GM04503 (cell line): Measurements from ENCODE around the gene ADAM12.
"Not testable (repeated sequence)": the region's sequence is repeated elsewhere in the genome, so short reads cannot be mapped to it uniquely, and the experiment has no call there.

ENCODE experiments used
- DNase-seq: peaks from one replicate; pipeline ENCODE4 v3.0.0-alpha.2; 2012; ENCODE audit warnings: low read depth

Gene ADAM12

DNA sequence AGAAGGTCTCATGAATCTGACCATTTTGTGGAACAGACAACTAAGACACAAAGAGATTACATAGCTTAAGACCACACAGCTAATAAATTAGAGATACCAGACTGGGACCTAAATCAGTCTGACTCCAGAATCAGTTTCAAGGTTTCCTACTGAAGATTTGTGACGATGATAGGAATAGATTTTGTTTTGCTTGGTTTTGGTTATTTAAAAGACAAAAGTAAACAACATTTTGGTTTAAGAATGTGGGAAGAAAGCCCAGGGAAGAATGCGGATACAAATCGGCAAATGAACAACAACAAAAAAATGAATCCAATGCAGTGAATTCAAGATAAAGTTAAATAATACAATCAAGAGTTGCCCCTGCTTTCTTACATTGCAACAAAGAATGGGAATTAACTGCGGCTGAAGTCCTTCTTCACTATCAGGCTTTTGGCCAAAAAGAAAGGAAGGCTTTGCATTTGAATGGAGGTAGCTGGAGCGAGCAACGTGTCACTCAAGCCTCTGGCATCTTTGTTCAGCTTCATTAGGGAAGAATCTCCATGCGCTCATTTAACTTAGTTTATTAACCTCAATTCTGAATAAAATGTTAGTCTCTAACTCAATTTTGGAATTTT is 210.8 kb downstream of the ADAM12 start:
- no peak for DNase-seq

GRCh38 chr10:126175641-126176262 is 212.5 kb downstream of the ADAM12 start:
- no peak for DNase-seq

DNA sequence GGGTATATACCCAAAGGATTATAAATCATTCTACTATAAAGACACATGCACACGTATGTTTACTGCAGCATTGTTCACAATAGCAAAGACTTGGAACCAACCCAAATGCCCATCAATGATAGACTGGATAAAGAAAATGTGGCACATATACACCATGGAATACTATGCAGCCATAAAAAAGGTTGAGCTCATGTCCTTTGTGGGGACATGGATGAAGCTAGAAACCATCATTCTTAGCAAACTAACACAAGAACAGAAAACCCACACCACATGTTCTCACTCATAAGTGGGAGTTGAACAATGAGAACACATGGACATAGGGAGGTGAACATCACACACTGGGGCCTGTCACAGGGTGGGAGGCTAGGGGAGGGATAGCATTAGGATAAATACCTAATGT is 215.5 kb downstream of the ADAM12 start:
- DNase-seq, result not testable (repeated sequence)

- DNase-seq, result peak; percentile 95
Observed at GRCh38 chr10:126171555-126171954, 216.7 kb downstream of the ADAM12 start.

- no peak for DNase-seq
Observed at GRCh38 chr10:126170776-126171175, 217.5 kb downstream of the ADAM12 start.

DNA sequence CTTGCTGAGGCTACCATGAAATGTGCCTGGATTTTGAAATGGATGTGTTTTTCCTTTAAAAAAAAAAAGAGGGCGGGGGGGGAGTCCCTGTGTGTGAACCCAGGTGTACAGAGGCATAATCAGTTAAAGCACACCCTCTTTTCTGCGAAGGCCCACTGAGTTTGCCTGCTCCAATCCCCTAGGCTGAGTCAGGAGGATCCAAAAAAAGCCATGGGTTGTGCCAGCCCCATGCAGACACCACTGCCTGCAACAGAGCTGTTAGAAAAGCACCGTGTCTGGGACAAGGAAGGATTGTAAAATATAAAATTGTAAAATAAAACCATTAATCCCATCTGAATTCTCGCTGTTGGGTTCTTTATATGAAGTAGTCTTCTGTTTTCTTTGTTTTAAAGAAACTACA is 217.9 kb downstream of the ADAM12 start:
- no peak for DNase-seq

GRCh38 chr10:126169899-126170298 is 218.4 kb downstream of the ADAM12 start:
- no peak for DNase-seq

- DNase-seq, result no peak
Observed at GRCh38 chr10:126166797-126167196, 221.5 kb downstream of the ADAM12 start.

DNA sequence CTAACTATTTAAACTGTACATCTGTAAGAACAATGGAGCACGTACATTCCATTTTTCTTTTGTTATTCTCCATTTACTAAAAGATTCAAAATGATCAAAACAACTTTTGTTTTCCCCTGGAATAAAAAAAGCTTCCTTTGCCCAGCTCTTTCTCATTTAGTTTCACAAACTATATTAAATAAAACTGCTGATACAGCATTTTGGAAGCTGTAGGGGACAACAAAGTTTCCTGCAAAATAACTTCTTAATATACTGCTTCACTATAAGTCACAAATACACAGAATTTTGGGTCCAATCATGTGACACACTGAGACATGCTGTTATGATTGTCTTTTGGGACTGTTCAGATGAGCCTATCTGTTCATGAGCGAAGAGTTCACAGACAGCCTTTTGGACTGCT is 222.4 kb downstream of the ADAM12 start:
- DNase-seq, result no peak

- DNase-seq, result no peak
Observed at GRCh38 chr10:126163506-126163905, 224.8 kb downstream of the ADAM12 start.

DNA sequence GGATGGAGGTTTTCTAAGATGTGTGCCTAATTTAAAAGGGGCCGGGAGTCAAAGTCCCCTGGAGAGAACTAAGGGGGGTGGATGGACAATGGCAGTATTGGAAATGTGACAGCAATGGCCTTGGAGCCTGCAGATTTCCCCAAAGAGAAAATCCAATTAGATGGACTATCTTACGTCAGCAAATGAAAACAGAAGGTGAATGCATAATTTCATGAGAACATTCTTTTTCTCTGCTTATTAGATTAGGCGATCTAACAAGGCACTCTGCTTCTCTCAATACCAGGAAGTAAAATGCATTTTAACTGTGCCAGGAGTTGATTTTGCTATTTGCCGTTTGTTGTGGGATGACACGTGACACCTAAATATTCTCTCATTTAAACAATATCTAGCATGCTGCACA is 226.6 kb downstream of the ADAM12 start:
- no peak for DNase-seq

GRCh38 chr10:126160971-126161630 is 227.2 kb downstream of the ADAM12 start:
- DNase-seq, result no peak

DNA sequence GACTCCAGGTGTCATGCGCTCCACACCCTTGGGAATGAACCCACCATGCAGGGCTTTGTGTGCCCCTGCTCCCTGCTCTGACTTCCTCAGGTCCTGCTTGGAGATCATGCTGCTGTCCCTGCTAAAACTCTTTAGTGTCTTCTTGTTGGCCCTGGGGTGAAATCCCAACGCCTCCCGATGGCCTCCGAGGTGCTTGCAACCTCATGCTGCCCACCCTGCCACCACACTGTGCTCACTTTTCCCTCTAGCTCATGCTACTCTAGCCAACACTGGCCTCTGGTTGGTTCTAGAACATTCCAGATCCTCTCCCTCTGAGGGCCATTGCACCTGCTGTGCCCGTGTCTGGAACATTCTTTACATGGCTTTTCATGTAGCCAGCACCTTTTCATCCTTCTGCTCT is 227.7 kb downstream of the ADAM12 start:
- DNase-seq, result no peak

- no peak for DNase-seq
Observed at GRCh38 chr10:126158133-126158892, 230.0 kb downstream of the ADAM12 start.

GRCh38 chr10:126157189-126157588 is 231.1 kb downstream of the ADAM12 start:
- DNase-seq, result no peak

GRCh38 chr10:126156503-126156902 is 231.8 kb downstream of the ADAM12 start:
- DNase-seq, result no peak

- DNase-seq, result no peak
Observed at GRCh38 chr10:126156012-126156411, 232.3 kb downstream of the ADAM12 start.

DNA sequence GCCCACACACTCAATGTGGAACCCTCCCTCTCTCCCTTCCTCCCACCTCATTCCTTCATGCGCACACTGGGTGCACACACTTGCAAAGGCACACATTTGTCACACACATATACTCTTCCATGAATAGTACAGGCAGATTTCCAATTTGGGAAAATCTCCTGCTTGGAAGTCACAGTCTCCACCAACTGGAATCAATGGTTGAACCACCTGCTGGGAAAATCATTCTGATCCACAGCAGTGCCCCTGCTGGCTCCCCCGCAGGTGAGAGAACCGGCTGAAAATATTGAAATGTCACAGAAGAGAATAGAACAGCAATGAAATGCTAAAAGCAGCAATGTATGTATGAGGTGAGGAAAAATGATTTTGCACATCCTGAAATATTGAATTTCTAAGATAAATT is 232.7 kb downstream of the ADAM12 start:
- DNase-seq, result no peak

DNA sequence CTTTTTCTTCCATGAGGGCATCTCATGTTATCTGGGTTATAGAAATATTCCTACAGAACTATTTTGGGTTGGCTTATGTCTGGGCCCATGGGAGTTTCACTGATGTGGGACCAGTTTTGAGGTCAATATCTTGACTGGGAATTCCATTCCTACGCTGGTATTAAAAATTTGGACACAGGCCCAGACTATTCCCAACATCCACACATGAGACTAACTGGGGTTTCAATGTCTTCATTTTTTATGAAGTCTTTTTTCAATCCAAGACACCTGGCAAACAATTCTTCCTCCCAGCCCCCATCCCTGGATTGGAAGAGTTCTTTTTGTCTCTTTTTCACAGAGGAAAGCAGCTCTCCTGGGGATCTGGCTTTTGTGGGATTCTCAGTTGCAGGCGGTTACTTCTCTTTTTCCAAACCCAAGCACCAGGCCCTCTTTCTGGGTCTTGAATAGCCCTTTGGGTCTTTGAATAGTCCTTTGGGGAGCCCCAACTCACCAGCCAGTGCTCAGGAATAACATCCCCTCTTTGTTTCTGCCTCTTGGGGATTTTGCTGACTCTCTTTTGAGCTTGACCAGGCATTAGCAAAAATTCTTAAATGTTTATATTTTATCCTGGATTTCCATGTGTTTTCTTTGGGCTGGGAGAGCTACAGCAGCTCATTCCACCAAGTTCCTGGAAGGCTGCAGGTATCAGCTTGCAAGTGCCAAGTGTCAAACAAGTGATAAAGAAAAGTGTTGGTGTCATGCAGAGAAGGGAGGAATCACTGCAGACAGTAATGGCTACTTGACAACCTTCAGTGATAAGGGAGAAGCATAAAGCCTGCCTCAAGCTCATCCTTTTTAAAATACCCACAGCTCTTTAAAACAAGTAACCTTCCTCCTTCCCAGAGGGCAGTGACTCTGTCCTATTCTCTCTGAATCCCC is 234.3 kb downstream of the ADAM12 start:
- DNase-seq, result no peak

- DNase-seq, result peak; percentile 39
Observed at GRCh38 chr10:126147866-126148587, 240.2 kb downstream of the ADAM12 start.

DNA sequence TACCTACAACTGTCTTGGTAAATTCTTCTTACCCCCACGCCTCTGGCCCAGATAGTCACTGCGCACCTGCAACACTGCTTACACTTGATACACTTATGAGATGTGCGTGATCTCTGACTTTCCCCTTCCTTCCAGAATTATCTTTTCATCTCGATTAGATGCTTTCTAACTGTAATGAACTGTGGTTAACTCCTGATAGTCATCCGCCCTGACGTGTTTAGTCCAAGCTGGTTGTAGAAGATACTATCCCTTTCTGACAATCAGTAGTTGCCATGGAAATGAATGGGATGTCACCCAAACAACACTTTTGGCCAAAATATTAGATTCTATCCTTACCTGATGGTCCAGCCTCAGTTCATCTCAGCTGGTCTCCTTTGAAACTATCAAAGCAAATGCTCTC is 241.5 kb downstream of the ADAM12 start:
- no peak for DNase-seq
